IPS-18a (cell line): ENCODE results near the gene ZNF708.
"Not testable (repeated sequence)": the region's sequence is repeated elsewhere in the genome, so short reads cannot be mapped to it uniquely, and the experiment has no call there.

Experiments used
- H3K27ac ChIP-seq: one replicate; pipeline ENCODE4 v1.5.1; 2013; ENCODE audit warnings: low read length
- H3K27me3 ChIP-seq: one replicate; pipeline ENCODE4 v1.6.1; 2013; ENCODE audit warnings: mild to moderate bottlenecking, low read length; ENCODE audit not compliant: control insufficient read depth, insufficient read depth
- H3K36me3 ChIP-seq: one replicate; pipeline ENCODE4 v1.6.1; 2013; ENCODE audit warnings: low read depth, low read length; ENCODE audit not compliant: control insufficient read depth
- H3K4me1 ChIP-seq: one replicate; pipeline ENCODE4 v1.6.1; 2013; ENCODE audit warnings: low read depth, low read length; ENCODE audit not compliant: control insufficient read depth
- H3K4me3 ChIP-seq: one replicate; pipeline ENCODE4 v1.5.1; 2013; ENCODE audit warnings: low read length
- H3K9ac ChIP-seq: one replicate; pipeline ENCODE4 v1.6.1; 2013; ENCODE audit warnings: mild to moderate bottlenecking, low read length, moderate library complexity
- H3K9me3 ChIP-seq: one replicate; pipeline ENCODE4 v1.6.1; 2013; ENCODE audit warnings: low read depth, low read length; ENCODE audit not compliant: control insufficient read depth

ZNF708 gene

GRCh38 chr19:21259421-21260124 lies 69.6 kb downstream of the ZNF708 start:
- H3K27me3 ChIP-seq, H3K36me3 ChIP-seq, H3K4me1 ChIP-seq, H3K9ac ChIP-seq, H3K4me3 ChIP-seq, H3K27ac ChIP-seq: not testable (repeated sequence)
- H3K9me3 ChIP-seq, result peaks cover 17% of the 10 kb centered on the region

GRCh38 chr19:21256722-21257121 lies 72.5 kb downstream of the ZNF708 start:
- H3K27me3 ChIP-seq, result no peaks in the 10 kb centered on the region
- no peaks in the 10 kb centered on the region for H3K4me1 ChIP-seq
- no peak overlapping the region for H3K9ac ChIP-seq
- H3K9me3 ChIP-seq, result peaks cover 20% of the 10 kb centered on the region
- H3K36me3 ChIP-seq, result no peaks in the 10 kb centered on the region
- H3K4me3 ChIP-seq, result no peak overlapping the region
- no peak overlapping the region for H3K27ac ChIP-seq
